Hypothalamus (tissue), 51 donors: ENCODE results near the gene CPEB3.
A peak's percentile ranks its signal among the peaks of the same experiment; 100 is the strongest.
"Not testable (repeated sequence)": the region's sequence is repeated elsewhere in the genome, so short reads cannot be mapped to it uniquely, and the experiment has no call there.

Experiments used
- DNase-seq, 51 donors: peaks; one replicate each; lab custom pipeline; 2025; lab: John Stamatoyannopoulos, UW

The CPEB3 gene

DNA sequence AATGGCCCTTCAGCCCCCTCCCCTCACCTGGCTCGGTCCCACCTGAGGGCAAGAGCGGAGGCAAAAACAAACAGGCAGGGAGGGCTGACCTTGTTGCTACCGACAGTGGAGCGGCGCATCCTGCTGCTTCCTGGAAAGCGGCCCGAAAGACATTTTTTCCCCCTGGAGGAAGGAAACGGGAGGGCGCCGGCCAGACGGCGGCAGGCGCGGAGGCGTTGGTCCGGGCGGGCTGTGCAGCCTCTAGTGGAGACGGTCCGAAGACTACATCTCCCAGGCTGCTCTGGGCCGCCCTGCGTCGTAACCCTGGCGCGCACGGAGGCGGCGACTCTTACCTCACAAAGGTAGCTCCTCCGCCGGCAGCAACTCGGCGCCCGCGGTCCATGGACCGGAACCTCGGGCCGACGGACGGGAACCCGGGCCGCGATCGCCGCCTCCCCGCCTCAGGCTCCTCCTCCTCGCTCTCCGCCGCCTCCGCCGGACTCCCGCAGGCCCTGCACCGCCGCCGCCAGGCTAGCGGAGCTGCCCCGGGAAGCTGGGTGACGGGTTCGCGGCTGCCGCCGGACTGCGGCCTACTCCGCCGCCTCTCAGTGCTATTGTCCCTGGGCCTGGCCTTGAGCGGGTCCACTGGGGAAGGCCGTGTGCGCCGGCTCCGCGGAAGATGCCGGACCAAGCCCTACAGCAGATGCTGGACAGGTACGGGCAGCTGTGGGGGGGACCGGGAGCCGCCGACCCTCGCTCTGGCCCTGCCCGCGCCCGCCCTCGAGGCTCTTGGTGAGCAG, at the start of gene CPEB3, which contains the start of gene MARCHF5:
TSS of gene CPEB3 (minus strand) at position 242 of the 779 bp plus-strand sequence. CDS start 50,728 bp downstream, outside the sequence.
TSS of gene MARCHF5 (plus strand) at position 331 of the 779 bp plus-strand sequence. CDS start at position 659, 328 bp downstream.
- peak; percentile 35 to 96 (median 88) for DNase-seq

DNA sequence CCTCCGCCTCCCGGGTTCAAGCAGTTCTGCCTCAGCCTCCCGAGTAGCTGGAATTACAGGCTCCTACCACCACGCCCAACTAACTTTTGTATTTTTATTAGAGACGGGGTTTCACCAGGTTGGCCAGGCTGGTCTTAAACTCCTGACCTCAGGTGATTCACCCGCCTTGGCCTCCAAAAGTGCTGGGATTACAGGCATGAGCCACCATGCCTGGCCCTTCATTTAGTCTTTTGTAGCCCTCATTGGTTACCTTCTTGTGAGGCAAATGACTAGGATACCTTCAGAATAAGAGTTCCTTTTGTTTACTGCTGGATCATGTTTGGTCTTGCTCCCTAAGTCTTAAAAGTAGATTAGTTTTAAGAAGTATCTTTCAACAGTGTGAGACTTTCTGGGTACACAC, 39.0 kb upstream of the CPEB3 start:
- not testable (repeated sequence) for DNase-seq

DNA sequence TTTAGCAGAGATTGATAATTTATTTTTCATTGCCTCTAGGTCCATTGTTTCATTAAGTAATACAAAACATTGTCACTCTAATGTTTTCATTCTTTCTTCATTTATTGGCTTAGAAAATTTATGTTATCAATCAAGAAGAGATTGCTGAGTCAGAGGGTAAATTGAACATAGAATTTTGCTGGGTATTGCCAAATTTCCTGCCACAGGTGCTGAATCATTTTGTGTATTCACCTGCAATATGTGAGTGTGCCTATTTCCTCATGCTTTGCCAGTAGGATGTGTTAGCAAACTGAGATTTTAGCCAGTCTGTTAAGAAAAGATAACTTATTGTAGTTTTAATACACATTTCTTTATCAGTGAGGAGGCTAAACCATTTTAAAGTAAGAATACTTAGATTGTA, 38.1 kb upstream of the CPEB3 start:
- no peak for DNase-seq

DNA sequence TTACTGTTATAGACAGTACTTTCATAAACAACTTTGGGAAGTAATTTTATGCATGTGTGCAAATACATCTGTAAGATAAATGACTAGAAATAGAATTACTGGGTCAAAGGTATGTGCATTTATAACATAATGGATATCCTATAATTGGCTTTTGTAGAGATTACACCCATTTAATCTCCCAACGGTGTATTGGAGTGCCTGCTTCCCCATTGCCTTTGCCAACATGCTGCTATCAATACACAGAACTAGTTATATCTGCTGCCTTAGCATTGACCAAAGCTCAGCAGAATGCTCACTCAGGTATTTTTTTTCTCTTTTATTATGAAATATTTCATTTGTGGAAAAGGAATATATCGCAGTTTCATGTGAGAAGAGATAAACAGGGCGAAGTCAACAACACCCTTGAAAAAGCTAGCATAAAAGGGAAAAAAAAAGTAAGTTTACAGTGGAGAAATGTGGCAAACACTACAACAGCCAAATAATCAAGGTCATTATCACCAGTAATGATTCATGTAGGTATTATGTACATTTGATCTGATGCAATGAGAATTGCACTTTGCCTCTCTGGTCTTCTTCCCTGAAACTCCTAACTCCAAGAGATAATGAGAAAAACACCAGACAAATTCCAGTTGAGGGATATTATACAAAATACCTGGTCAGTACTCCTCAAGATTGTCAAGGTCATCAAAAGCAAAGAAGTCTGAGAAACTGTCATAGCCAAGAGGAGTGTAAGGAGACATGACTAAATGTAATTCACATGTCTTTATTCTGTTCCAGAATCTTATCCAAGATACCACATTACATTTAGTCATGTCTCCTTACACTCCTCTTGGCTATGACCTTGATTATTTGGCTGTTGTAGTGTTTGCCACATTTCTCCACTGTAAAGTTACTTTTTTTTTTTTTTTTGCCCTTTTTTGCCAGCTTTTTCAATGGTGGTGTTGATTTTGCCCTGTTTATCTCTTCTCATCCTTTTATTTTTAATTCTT, 36.9 kb upstream of the CPEB3 start:
- DNase-seq: no peak

DNA sequence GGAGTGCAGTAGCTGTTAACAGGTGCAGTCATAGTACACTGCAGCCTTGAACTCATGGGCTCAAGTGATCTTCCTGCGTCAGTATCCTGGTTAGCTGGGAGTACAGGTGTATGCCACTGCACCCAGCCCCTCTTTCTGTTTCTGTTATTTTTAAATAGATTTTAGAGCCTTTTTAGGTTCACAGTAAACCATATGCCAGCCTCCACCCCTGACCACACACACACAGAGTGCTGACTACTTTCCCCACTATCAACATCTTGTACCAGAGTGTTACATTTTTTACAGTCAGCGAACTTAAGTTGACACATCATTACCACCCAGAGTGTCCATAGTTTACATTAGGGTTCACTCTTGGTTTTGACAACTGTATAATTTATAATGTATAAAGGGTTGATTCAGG, 32.2 kb upstream of the CPEB3 start:
- no peak for DNase-seq

DNA sequence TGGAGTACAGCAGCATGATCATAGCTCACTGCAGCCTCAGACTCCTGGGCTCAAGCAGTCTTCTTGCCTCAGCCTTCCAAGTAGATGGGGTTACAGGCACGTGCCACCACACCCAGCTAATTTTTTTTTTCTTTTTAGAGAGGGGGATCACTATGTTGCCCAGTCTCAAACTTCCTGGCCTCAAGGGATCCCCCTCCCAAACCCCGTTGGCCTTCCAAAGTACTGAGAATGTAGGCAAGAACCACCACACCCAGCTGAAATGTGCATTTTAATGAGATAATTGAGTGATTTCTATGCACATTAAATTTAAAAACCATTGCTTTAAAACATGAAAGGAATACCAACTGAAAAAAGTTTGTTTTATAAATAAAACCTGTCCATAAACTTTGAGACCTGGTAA, 25.7 kb upstream of the CPEB3 start:
- no peak for DNase-seq

DNA sequence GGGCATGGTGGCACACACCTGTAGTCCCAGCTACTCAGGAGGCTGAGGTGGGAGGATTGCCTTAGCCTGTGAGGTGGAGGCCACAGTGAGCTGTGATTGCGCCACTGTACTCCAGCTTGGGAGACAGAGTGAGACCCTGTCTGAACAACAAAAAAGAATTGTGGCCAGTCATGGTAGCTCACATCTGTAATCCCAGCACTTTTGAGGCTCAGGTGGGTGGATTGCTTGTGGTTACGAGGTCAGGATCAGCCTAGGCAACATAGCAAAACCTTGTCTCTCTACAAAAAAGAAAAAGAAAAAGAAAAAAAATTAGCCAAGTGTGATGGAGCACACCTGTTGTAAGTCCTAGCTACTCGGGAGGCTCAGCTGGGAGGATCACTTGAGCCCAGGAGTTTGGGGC, 22.9 kb upstream of the CPEB3 start:
- DNase-seq: no peak

DNA sequence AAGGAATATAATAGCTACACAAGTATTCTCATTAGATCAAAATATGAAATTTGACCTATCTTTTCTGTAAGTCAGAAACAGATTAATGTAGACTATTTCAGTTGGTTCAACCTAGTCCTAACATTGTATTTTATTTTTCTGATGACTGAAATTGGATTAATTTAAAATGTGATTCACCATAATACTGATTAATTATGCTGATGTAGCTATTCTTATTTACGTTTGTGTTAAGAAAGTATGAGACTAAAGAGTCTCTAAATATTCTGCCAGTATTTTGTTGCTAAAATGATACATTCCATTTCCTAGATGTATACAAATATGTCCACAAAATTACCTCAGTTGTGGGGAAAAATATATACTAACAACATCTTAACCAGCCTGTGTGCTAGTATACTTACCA, 18.4 kb upstream of the CPEB3 start:
- no peak for DNase-seq

DNA sequence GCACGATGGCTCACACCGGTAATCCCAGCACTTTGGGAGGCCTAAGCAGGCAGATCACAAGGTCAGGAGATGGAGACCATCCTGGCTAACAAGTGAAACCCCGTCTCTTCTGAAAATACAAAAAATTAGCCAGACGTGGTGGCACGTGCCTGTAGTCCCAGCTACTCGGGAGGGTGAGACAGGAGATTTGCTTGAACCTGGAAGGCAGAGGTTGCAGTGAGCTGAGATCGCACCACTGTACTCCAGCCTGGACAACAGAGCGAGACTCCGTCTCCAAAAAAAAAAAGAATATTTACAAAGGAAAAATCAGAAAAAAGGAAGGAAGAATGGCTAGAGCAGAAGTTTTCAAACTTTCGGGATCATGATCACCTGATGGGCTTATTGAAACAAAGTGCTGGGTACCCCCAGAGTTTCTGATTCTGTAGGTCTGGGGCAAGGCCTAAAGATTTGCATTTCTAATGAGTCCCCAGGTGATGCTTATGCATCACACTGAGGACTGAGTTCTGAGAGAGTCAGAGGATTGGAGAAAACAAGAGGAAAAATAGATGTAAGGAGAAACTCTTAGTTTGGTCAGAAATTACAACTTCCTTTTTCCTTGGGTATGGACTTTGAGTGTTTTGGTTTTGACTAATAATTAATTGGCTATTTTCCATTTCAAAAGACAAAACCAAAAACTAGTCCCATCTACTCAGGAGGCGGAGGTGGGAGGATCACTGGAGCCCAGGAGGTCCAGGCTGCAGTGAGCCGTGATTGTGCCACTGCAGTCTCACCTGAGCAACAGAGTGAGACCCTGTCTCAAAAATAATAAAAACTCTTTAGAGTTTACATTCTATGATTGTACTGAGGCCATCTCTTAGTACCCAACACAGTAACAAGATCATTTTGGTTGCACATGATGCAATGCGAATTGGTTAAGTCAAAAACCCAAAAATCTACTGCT, 14.5 kb upstream of the CPEB3 start:
- no peak for DNase-seq

DNA sequence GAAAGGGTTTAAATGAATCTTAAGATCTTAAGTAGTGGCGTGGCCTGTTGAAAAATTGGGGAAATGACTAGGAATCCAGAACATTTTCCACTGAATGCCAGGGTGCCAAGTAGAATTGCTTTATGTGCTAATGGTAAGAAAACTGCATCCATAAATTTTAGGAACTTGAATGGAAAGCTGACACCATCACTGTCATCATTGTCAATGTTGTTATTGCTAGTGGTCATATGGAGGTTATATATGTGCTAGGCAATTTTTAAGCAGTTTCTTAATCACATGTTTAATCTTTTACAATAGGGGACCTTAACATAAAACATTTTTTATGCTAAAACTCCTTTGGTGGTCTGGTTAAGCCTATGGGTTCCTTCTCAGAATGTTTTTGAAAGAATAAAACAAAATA, 13.2 kb upstream of the CPEB3 start:
- DNase-seq: no peak

DNA sequence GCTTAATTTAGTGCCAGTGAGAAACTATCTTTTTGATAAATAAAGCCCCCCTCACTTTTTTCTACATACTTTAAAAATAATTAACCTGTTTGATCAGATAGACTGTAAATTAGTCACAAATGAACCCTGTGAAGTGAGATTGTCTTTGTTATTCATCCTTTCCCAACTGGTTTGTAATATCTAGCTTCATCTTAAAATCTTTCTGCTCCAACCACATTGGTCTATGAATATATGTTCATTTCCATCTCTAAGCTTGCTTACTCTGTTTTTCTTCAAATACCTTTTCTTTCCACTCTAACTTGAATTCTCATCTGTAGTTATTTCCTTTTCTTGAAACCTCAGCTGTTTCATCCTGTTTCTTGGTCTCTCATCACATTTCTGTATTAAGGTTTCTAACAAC, 12.2 kb upstream of the CPEB3 start:
- DNase-seq: no peak

DNA sequence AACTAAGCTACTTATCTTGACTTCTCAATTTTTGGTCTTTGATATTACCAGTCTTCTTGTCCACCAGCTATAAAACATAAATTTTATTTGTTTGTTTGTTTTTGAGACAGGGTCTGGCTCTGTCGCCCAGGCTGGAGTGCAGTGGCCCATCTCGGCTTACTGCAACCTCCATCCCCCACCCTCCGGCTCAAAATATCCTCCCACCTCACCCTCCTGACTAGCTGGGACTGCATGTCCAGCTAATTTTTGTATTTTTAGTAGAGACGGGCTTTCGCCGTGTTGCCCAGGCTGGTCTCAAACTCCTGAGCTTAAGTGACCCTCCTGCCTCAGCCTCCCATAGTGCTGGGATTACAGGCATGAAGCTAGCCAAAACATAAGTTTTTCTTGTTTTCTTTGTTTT, 7.6 kb upstream of the CPEB3 start:
- DNase-seq: no peak

DNA sequence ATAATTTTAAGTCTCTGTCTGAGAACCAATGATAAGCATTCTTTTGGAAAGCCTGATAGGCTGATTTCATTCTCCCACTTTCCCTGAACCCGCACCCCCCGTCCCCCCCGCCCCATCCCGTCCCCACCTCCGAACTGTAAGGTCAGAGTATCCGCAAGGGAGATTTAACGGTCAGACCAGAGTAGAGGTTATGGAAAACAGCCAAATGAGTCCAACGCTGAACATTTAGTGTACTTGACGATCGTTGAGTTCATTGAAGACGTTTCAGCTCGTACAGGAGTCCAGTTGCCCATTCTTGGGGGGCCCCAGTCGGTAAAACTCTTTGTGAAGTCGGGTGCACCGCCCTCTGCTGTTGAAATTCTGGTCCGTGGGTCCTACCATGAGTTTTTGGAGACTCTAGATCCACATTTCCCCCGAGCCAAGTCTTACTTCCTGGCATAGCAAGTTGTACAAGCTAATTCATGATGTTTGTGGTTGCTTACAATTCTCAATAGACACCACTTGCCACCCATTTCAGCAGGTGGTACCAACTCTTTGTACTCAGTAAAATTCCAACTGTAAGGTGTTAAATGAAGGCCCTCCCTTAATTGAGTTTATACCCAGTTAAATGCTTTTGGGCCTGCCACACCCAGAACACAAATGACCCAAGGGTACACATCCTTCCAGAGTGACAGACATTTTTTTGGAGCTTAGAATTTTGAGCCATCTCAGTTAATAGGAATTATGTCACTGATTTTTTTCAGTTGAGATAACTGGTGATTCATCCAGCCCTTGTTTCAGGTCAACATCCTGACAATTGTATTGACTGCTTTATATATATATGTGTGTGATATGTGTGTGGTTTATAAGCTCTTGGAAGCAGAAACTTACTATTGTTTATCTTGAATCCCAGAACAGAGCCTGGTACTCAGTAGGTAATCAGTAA, 1.3 kb upstream of the CPEB3 start:
- DNase-seq: peak in 31 of 51 donors; percentile 2 to 53 (median 16)

DNA sequence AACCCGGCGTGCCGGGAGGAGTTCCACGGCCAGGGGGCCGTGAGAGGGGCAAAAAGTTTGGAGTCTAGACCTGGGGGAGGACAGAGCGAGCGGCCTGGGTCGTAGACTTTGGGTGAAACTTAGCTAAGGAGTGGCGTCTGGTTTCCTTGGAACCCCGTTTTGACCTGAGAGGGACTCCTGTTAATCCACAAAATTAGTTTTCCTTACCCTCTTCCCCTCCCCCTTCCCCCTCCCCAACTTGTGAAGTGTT, 663 bp upstream of the CPEB3 start:
- peak in 2 of 51 donors; percentile 21 to 55 for DNase-seq

DNA sequence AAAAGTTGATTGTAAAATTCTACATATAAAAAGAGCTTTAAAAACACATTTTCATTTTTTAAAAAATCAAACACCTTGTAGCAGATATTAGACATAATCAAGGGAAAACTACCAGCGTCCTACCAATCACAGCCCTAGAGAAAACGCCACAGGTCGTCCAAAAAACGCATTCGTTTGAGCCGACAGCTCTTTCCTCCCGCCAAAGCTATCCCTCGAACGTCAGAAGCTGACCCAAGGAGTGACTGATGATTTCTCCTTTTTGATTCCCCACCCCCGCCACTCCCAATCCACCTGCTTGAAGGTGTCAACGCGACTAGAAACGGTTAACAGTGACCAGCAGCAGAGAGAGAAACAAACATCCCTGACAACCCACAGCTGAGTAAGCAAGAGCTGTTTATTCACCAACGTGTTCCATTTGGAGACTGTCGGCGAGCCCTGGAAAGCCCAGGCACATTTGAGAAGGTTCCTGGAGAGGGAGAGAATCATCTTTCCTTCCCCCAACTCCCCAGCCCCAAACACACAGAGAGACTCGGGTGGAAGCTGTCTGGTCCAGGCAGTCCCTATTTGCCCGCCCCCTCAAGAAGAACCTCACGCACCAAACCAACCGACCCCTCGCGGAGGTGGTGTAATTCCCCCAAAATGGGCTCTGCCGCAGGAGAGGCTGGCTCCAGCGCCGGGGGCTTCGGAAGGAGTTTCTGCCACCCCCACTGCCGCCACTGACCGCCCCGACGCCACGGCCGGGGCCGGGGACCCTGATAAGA, 622 bp downstream of the CPEB3 start:
- DNase-seq: peak in 39 of 51 donors; percentile 6 to 82 (median 45)

DNA sequence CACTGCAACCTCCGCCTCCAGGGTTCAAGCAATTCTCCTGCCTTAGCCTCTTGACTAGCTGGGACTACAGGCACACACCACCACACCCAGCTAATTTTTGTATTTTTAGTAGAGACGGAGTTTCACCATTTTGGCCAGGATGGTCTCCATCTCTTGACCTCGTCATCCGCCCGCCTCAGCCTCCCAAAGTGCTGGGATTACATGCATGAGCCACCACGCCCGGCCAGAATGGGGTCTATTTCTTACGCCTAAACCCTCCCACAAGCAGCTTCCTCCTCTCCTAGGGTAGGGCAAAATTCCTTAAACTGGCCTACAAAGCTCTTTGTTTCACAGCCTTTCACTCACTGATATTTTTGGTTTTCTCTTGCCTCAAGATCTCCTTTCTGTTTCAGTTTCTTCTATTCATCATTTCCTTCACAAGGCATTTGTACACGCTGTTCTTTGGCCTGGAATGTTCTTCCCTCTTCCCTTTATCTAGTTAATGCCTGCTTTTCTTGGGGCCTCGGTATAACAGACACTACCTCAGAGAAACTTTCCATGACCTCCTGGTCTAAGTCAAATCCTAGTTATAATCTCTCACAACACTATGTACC, 6.7 kb downstream of the CPEB3 start:
- no peak for DNase-seq

DNA sequence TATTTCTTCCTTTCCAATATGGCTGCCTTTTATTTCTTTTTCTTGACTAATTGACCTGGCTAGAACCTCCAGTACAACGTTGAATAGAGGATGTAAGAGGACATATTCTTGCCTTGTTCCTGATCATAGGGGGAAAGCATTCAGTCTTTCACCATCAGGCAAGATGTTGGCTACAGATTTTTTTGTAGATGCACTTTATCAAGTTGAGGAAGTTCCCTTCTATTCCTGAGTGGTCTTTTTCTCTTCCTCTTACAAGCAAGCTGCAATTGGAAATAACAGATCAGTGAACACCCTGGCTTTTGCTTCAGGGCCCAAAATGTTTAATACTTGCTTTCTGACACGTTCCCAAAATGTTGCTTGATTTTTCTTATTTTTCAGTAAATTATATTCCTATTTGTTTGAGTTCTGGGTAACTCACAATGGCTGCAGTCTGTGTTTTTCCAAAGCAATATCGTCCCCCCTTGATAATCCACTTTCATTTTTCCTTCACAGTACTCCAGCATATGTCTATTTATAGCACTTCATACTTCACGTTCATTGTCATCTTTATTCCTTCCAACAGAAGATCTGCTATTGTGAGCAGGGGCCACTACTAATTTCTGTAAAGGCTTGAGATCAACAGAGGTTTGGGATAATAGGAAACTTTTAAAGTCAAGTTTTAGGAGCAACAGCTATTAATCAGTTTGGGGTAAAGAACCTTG, 11.7 kb downstream of the CPEB3 start:
- DNase-seq: no peak

DNA sequence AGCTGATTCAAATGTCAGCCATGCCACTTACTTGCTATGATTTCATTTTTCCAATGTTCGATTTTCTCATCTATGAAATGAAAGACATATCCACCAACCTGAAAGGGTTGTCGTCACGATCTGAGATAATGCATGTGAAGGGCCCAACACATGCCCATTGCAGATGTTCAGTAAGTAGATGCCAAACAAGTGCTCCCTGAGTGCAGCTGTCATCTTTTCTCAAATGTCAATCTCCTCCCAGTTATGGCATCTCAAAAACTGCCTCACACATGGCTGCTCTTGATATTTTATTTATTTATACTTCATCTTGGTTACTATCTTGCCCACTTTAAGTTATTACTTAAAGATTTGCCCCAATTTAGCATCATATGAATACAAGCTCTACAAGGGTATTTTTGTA, 16.8 kb downstream of the CPEB3 start:
- DNase-seq: no peak
